WTC11 (cell line): ENCODE data around the gene SLC17A9. TPM values are rescaled to one million over a fixed set of nuclear protein-coding genes. Genes with fewer than 3 reads are reported as not detected.

Experiments
- ATAC-seq: fragments of 200-7000 bp; cut with Tn5 transposase; 2 replicates; pipeline ENCODE4 v1.10.0; 2021; ENCODE audit warnings: mild to moderate bottlenecking, moderate library complexity
- CTCF ChIA-PET: fragments of 300-600 bp; sonication (Branson Sonifier 250); formaldehyde crosslinking; loops from one replicate; lab custom pipeline; 2021; ENCODE audit warnings: antibody characterized with exemption; lab: Charles Lee
- POLR2A ChIA-PET: fragments of 350-600 bp; sonication (Branson Sonifier 250); formaldehyde crosslinking; loops from one replicate; lab custom pipeline; 2021; ENCODE audit warnings: antibody characterized with exemption; lab: Charles Lee
- DNase-seq: peaks from one replicate; pipeline ENCODE4 v3.0.0; 2021; ENCODE audit warnings: low spot score
- H3K27ac Mint-ChIP-seq: 2 replicates; pipeline ENCODE4 v1.8.0; 2021; ENCODE audit warnings: mixed read lengths
- H3K27me3 Mint-ChIP-seq: 2 replicates; pipeline ENCODE4 v1.8.0; 2021; ENCODE audit warnings: low read depth, mild to moderate bottlenecking, moderate library complexity, mixed read lengths
- H3K36me3 Mint-ChIP-seq: 2 replicates; pipeline ENCODE4 v1.8.0; 2021; ENCODE audit warnings: mixed read lengths
- H3K4me1 Mint-ChIP-seq: 2 replicates; pipeline ENCODE4 v1.8.0; 2022; ENCODE audit warnings: mixed read lengths
- H3K4me3 Mint-ChIP-seq: 2 replicates; pipeline ENCODE4 v1.8.0; 2021; ENCODE audit warnings: mild to moderate bottlenecking, moderate library complexity, mixed read lengths
- H3K9me3 Mint-ChIP-seq: 2 replicates; pipeline ENCODE4 v1.8.0; 2021; ENCODE audit warnings: mixed read lengths
- CREB1 ChIP-seq: sonication (generic); formaldehyde crosslinking; IDR thresholded peaks from 2 replicates; pipeline ENCODE4 v1.8.0; 2023; ENCODE audit warnings: mild to moderate bottlenecking, missing genetic modification reagents
- HMGXB4 ChIP-seq: sonication (generic); formaldehyde crosslinking; IDR thresholded peaks from 2 replicates; pipeline ENCODE4 v1.8.1; 2023; ENCODE audit warnings: mild to moderate bottlenecking, moderate library complexity, missing genetic modification reagents
- NR2C2 ChIP-seq: sonication (generic); formaldehyde crosslinking; IDR thresholded peaks from 2 replicates; pipeline ENCODE4 v1.8.0; 2022; ENCODE audit warnings: mild to moderate bottlenecking, missing genetic modification reagents
- TCF7 ChIP-seq: sonication (generic); formaldehyde crosslinking; IDR thresholded peaks from 2 replicates; pipeline ENCODE4 v1.8.0; 2022; ENCODE audit warnings: mild to moderate bottlenecking, low read depth, missing genetic modification reagents, moderate library complexity
- ZNF317 ChIP-seq: sonication (generic); formaldehyde crosslinking; IDR thresholded peaks from 2 replicates; pipeline ENCODE4 v1.8.1; 2023; ENCODE audit warnings: low read depth, mild to moderate bottlenecking, moderate library complexity, missing genetic modification reagents, borderline replicate concordance
- ZNF532 ChIP-seq: fragments of 250-450 bp; sonication (Bioruptor Pico); IDR thresholded peaks from 2 replicates; pipeline ENCODE4 v1.9.0; 2021; ENCODE audit warnings: mild to moderate bottlenecking, borderline replicate concordance
- total RNA-seq: library from RNA; stranded (reverse); gene quantifications from 3 replicates; pipeline ENCODE4 v1.2.3, GENCODE V29; 2021
- TF ChIP-seq, protein P1 (sequence below): fragments of 250-450 bp; sonication (Bioruptor Pico); conservative IDR thresholded peaks from 2 replicates; pipeline ENCODE4 v1.9.0; 2021; ENCODE audit warnings: mild to moderate bottlenecking
- TF ChIP-seq, protein P2 (sequence below): fragments of 250-450 bp; sonication (Bioruptor Pico); IDR thresholded peaks from 2 replicates; pipeline ENCODE4 v1.8.0; 2021; ENCODE audit warnings: mild to moderate bottlenecking
- TF ChIP-seq, protein P3 (sequence below): sonication (generic); formaldehyde crosslinking; IDR thresholded peaks from 2 replicates; pipeline ENCODE4 v1.8.1; 2022; ENCODE audit warnings: low read depth, mild to moderate bottlenecking, moderate library complexity, missing genetic modification reagents, borderline replicate concordance
- TF ChIP-seq, protein P4 (sequence below): sonication (generic); formaldehyde crosslinking; conservative IDR thresholded peaks from 2 replicates; pipeline ENCODE4 v1.8.1; 2023; ENCODE audit warnings: mild to moderate bottlenecking, low read depth, missing genetic modification reagents, moderate library complexity

Gene SLC17A9
- total RNA-seq, 1 experiment from 2014 or later = 41.7 TPM

DNA sequence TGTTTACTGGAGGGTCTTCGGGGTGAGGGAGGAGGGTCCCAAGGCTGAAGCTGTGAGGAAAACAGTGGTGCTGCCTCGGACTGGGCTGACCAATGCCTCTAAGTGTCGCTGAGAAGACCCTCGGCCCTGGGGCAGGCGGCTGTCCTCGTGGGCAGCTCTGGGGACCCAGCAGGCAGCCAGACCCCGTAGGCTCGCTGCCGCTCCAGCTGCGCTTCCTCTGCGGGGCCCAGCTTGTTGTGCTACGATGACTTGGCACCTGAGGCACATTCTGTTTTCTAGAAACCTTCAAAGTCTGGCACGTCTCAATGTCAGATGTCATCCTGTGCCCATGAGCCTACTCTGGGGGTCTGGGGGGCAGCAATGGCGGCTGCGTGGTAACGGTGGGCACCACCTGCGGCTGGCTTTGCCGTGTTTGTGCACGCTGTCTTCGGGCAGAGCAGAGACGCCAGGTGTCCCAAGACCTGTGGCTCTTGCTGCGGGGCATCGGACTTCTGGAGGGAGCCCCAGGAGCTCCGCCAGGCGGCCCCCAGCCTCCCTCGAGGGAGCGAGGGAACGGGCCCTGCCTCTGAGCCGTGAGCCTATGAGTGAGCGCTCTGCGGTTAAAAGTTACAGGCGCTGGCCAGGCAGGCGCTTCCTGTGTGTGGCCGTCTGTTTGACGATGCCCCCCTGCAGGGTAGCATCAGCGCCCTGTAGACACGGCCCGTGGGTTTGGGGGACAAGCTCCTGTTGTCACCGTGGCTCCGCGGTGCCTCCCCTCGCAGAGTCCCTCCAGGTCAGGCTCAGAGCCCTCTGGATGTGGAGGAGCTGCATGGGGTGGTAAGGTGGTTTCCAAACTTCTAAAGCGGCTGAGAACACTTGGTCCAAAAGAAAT lies 6.8 kb downstream of the SLC17A9 start (continued):
- TF ChIP-seq, protein P1, sequence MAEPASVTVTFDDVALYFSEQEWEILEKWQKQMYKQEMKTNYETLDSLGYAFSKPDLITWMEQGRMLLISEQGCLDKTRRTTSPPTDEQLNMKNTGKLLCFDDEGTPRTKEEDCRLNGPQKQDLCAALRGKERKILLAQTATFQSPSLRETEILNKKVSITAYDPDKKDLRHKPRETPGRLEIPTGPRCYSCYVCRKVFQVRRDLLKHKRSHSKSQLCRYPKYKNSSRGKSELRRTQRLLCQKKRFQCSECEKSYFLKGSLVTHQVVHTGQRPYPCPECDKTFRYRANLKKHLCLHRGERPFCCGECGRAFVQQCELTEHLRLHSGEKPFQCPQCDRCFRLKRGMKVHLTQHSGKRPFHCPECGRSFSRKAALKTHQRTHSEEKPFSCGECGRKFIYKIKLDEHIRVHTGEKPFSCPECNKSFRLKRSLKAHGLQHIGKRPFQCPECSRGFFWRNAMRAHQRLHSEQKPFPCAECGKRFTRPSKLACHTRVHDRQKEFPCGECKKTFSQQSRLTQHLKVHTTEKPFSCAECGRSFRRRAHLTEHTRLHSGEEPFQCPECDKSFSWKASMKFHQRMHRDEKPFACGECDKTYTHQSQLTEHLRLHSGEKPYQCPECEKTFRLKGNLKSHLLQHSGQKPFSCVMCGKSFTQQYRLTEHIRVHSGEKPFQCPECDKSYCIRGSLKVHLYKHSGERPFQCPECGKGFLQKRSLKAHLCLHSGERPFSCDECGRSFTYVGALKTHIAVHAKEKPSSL (CRISPR knock-in tag) = no peak
- TF ChIP-seq NR2C2 (CRISPR knock-in tag) (no peak), ZNF317 (CRISPR knock-in tag) (no peak), CREB1 (CRISPR knock-in tag) (no peak), HMGXB4 (CRISPR knock-in tag) (no peak)
- TF ChIP-seq, protein P2, sequence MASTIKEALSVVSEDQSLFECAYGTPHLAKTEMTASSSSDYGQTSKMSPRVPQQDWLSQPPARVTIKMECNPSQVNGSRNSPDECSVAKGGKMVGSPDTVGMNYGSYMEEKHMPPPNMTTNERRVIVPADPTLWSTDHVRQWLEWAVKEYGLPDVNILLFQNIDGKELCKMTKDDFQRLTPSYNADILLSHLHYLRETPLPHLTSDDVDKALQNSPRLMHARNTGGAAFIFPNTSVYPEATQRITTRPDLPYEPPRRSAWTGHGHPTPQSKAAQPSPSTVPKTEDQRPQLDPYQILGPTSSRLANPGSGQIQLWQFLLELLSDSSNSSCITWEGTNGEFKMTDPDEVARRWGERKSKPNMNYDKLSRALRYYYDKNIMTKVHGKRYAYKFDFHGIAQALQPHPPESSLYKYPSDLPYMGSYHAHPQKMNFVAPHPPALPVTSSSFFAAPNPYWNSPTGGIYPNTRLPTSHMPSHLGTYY (CRISPR knock-in tag) = no peak

- Mint-ChIP-seq H3K4me3 (no peak overlapping the region), H3K4me1 (no peaks in the 10 kb centered on the region)
- CTCF ChIA-PET = interaction anchor here (0.9 to 2.7 kb wide), 2 partner anchors 12 to 49 kb away, joined by 3 to 15 read pairs; no protein-coding TSS in a partner anchor
Observed at GRCh38 chr20:62959998-62960436, 7.5 kb downstream of the SLC17A9 start.

More at GRCh38 chr20:62959998-62960436, 7.5 kb downstream of the SLC17A9 start:
- POLR2A ChIA-PET = no interaction called here
- DNase-seq = no peak
- ATAC-seq = no peak
- Mint-ChIP-seq H3K27me3 (no peaks in the 10 kb centered on the region), H3K9me3 (no peaks in the 10 kb centered on the region), H3K36me3 (peaks cover 8% of the 10 kb centered on the region; the same call in 1 of the 2 replicates), H3K27ac (peak overlapping the region; percentile 91)
- TF ChIP-seq TCF7 = no peak
- TF ChIP-seq, protein P3, sequence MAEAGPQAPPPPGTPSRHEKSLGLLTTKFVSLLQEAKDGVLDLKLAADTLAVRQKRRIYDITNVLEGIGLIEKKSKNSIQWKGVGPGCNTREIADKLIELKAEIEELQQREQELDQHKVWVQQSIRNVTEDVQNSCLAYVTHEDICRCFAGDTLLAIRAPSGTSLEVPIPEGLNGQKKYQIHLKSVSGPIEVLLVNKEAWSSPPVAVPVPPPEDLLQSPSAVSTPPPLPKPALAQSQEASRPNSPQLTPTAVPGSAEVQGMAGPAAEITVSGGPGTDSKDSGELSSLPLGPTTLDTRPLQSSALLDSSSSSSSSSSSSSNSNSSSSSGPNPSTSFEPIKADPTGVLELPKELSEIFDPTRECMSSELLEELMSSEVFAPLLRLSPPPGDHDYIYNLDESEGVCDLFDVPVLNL (CRISPR knock-in tag) = no peak
- TF ChIP-seq ZNF532 (CRISPR knock-in tag) = no peak
- TF ChIP-seq, protein P4, sequence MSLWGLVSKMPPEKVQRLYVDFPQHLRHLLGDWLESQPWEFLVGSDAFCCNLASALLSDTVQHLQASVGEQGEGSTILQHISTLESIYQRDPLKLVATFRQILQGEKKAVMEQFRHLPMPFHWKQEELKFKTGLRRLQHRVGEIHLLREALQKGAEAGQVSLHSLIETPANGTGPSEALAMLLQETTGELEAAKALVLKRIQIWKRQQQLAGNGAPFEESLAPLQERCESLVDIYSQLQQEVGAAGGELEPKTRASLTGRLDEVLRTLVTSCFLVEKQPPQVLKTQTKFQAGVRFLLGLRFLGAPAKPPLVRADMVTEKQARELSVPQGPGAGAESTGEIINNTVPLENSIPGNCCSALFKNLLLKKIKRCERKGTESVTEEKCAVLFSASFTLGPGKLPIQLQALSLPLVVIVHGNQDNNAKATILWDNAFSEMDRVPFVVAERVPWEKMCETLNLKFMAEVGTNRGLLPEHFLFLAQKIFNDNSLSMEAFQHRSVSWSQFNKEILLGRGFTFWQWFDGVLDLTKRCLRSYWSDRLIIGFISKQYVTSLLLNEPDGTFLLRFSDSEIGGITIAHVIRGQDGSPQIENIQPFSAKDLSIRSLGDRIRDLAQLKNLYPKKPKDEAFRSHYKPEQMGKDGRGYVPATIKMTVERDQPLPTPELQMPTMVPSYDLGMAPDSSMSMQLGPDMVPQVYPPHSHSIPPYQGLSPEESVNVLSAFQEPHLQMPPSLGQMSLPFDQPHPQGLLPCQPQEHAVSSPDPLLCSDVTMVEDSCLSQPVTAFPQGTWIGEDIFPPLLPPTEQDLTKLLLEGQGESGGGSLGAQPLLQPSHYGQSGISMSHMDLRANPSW (CRISPR knock-in tag) = no peak
